Thoracic aorta (tissue), 2 donors: ENCODE data around the gene NUP133. TPM values are rescaled to one million over a fixed set of nuclear protein-coding genes. Genes with fewer than 3 reads are reported as not detected.

ENCODE experiments used
- ATAC-seq: fragments of 150-250 bp; one replicate; pipeline ENCODE4 v1.8.0; 2017; ENCODE audit warnings: low read depth; ENCODE audit not compliant: insufficient number of reproducible peaks, low FRiP score
- DNase-seq: peaks from one replicate; pipeline ENCODE4 v3.0.0-alpha.2; 2020; ENCODE audit warnings: low spot score
- H3K27ac ChIP-seq, 2 donors: fragments of 200-600 bp; sonication (generic); 1 replicate in 1 of 2; 2 replicates in 1 of 2; pipeline ENCODE4 v1.5.1; 2016; ENCODE audit warnings: mild to moderate bottlenecking in 2 of 2, moderate library complexity in 2 of 2
- H3K27me3 ChIP-seq: fragments of 200-600 bp; sonication (generic); replicated peaks from 2 replicates; pipeline ENCODE4 v1.6.0; 2016; ENCODE audit warnings: mild to moderate bottlenecking; ENCODE audit not compliant: insufficient read depth
- H3K36me3 ChIP-seq: fragments of 200-600 bp; sonication (generic); one replicate; pipeline ENCODE4 v1.5.1; 2016
- H3K4me1 ChIP-seq, 2 donors: fragments of 200-600 bp; sonication (generic); 1 replicate in 1 of 2; 2 replicates in 1 of 2; pipeline versions ENCODE4 v1.5.1 to v1.6.0; 2016; ENCODE audit warnings: low read depth in 2 of 2, mild to moderate bottlenecking in 1 of 2; ENCODE audit not compliant: control insufficient read depth in 1 of 2
- H3K4me3 ChIP-seq: fragments of 200-600 bp; sonication (generic); 2 replicates; pipeline ENCODE4 v1.5.1; 2016; ENCODE audit warnings: mild to moderate bottlenecking
- H3K9me3 ChIP-seq: fragments of 200-600 bp; sonication (generic); 2 replicates; pipeline ENCODE4 v1.5.1; 2016
- CTCF ChIP-seq: fragments of 200-600 bp; sonication (generic); IDR thresholded peaks from one replicate; pipeline ENCODE4 v1.5.1; 2019; ENCODE audit warnings: antibody characterized with exemption
- total RNA-seq, 2 donors: library from RNA; depleted of rRNA; stranded (reverse); fragments of >200 nt; gene quantifications; one replicate each; pipeline versions ENCODE4 v1.1.0 to v1.2.3, GENCODE V29; 2016

Gene NUP133
- total RNA-seq, 2 donors from 2014 or later: 25.0 to 45.6 TPM

- peak overlapping the region in 1 of 2 donors; percentile 28 for H3K27ac ChIP-seq
- H3K27me3 ChIP-seq: no peaks in the 10 kb centered on the region
- DNase-seq (no peak), ATAC-seq (no peak)
- peaks cover 36 to 78% of the 10 kb centered on the region in 2 donors for H3K4me1 ChIP-seq
- no peaks in the 10 kb centered on the region for H3K9me3 ChIP-seq
- H3K4me3 ChIP-seq: no peak overlapping the region
- peaks cover 3% of the 10 kb centered on the region for H3K36me3 ChIP-seq
- no peak for TF ChIP-seq CTCF
These were observed 44.6 kb upstream of the NUP133 start for GRCh38 chr1:229552732-229553131.

- Histone ChIP-seq H3K9me3 (no peaks in the 10 kb centered on the region), H3K36me3 (peaks cover 12% of the 10 kb centered on the region), H3K27me3 (no peaks in the 10 kb centered on the region), H3K27ac (peak overlapping the region; percentile 24 to 49), H3K4me1 (peaks cover 23 to 60% of the 10 kb centered on the region in 2 donors), H3K4me3 (peak overlapping the region; percentile 13)
- no peak for TF ChIP-seq CTCF
- ATAC-seq (no peak), DNase-seq (no peak)
These were observed 42.8 kb upstream of the NUP133 start for GRCh38 chr1:229550812-229551567.

GRCh38 chr1:229547542-229547941 lies 39.4 kb upstream of the NUP133 start:
- ATAC-seq (no peak), DNase-seq (no peak)
- Histone ChIP-seq H3K9me3 (no peaks in the 10 kb centered on the region), H3K4me3 (no peak overlapping the region), H3K27me3 (no peaks in the 10 kb centered on the region), H3K4me1 (peaks cover 12 to 36% of the 10 kb centered on the region in 2 donors), H3K27ac (no peak overlapping the region), H3K36me3 (peaks cover 18% of the 10 kb centered on the region)
- TF ChIP-seq CTCF: no peak

GRCh38 chr1:229544587-229544986 lies 36.4 kb upstream of the NUP133 start:
- no peak for TF ChIP-seq CTCF
- DNase-seq (no peak), ATAC-seq (no peak)
- Histone ChIP-seq H3K9me3 (no peaks in the 10 kb centered on the region), H3K4me1 (peaks cover 0 to 6% of the 10 kb centered on the region in 2 donors), H3K27ac (no peak overlapping the region), H3K36me3 (peaks cover 39% of the 10 kb centered on the region), H3K4me3 (no peak overlapping the region), H3K27me3 (no peaks in the 10 kb centered on the region)

- no peak for TF ChIP-seq CTCF
These were observed 31.8 kb upstream of the NUP133 start for GRCh38 chr1:229539863-229540506.

More at GRCh38 chr1:229539863-229540506, 31.8 kb upstream of the NUP133 start:
- no peak overlapping the region for H3K27ac ChIP-seq
- H3K9me3 ChIP-seq: no peaks in the 10 kb centered on the region
- no peak for DNase-seq
- no peak overlapping the region for H3K4me3 ChIP-seq
- no peaks in the 10 kb centered on the region for H3K4me1 ChIP-seq
- no peak for ATAC-seq
- peaks cover 45% of the 10 kb centered on the region for H3K36me3 ChIP-seq
- no peaks in the 10 kb centered on the region for H3K27me3 ChIP-seq
